Endothelial cell of umbilical vein (primary cell): ENCODE data around the gene DNAH10. TPM values are rescaled to one million over a fixed set of nuclear protein-coding genes. Genes with fewer than 3 reads are reported as not detected.

Experiments used
- BruUV-seq: library from RNA; stranded (reverse); fragments of 400-500 nt; replicated peaks from 2 replicates; lab custom pipeline; 2021; lab: Mats Ljungman, UMichigan
- CTCF ChIA-PET: fragments of 300-600, 350-600 bp; sonication (Branson Sonifier 250); formaldehyde crosslinking; loops from one replicate; lab custom pipeline; 2021; ENCODE audit warnings: antibody characterized with exemption, inconsistent platforms; lab: Charles Lee
- POLR2A ChIA-PET: fragments of 300-600, 350-600 bp; sonication (Branson Sonifier 250); formaldehyde crosslinking; loops from one replicate; lab custom pipeline; 2021; ENCODE audit warnings: antibody characterized with exemption, inconsistent platforms; lab: Charles Lee
- DNase-seq: peaks from one replicate; pipeline ENCODE4 v3.0.0-alpha.2; 2011; ENCODE audit warnings: low read depth, low spot score
- FAIRE-seq: peaks from 2 replicates; lab custom pipeline; 2011; peaks lifted over from hg19 to GRCh38; lab: Jason Lieb, UNC
- H2AFZ ChIP-seq: 2 replicates; pipeline ENCODE4 v1.6.0; 2012; ENCODE audit warnings: low read depth, low read length, control low read depth, inconsistent platforms
- H3K27ac ChIP-seq: 2 replicates; pipeline ENCODE4 v1.5.1; 2011; ENCODE audit warnings: low read depth, mild to moderate bottlenecking, control low read depth, low read length, moderate library complexity; ENCODE audit not compliant: insufficient read depth
- H3K27me3 ChIP-seq, 2 experiments: 2 replicates each; pipeline versions ENCODE4 v1.6.0 to v1.6.1; 2011; ENCODE audit warnings: low read length in 2 of 2, mixed read lengths in 1 of 2; ENCODE audit not compliant: control insufficient read depth in 2 of 2, insufficient read depth in 2 of 2
- H3K36me3 ChIP-seq, 2 experiments: 2 replicates in 1 of 2; 3 replicates in 1 of 2; pipeline ENCODE4 v1.5.1; 2011; ENCODE audit warnings: low read length in 2 of 2, mild to moderate bottlenecking in 1 of 2, moderate library complexity in 1 of 2; ENCODE audit not compliant: control insufficient read depth in 2 of 2, insufficient read depth in 2 of 2; ENCODE audit errors: extremely low read depth in 1 of 2
- H3K4me1 ChIP-seq: 3 replicates; pipeline ENCODE4 v1.5.1; 2011; ENCODE audit warnings: mild to moderate bottlenecking, low read length; ENCODE audit not compliant: control insufficient read depth, insufficient read depth; ENCODE audit errors: extremely low read depth
- H3K4me2 ChIP-seq: 2 replicates; pipeline ENCODE4 v1.6.1; 2011; ENCODE audit warnings: low read length, control low read depth, mixed read lengths; ENCODE audit not compliant: insufficient read depth
- H3K4me3 ChIP-seq, 3 experiments: fragments of 200-600 bp in 1 of 3; sonication (generic), shearing (Covaris generic) in 1 of 3; replicated peaks in 1 of 3; 2 replicates each; pipeline ENCODE4 v1.5.1; 2011 to 2016; ENCODE audit warnings: control low read depth in 3 of 3, low read length in 3 of 3, mild to moderate bottlenecking in 2 of 3, inconsistent platforms in 1 of 3, low read depth in 1 of 3, moderate library complexity in 1 of 3; ENCODE audit not compliant: insufficient read depth in 1 of 3
- H3K79me2 ChIP-seq: 2 replicates; pipeline ENCODE4 v1.6.0; 2012; ENCODE audit warnings: low read length, inconsistent platforms; ENCODE audit not compliant: control insufficient read depth, insufficient read depth
- H3K9ac ChIP-seq: replicated peaks from 2 replicates; pipeline ENCODE3; 2011; ENCODE audit warnings: low read length, control low read depth; ENCODE audit not compliant: insufficient read depth; ENCODE audit errors: extremely low read depth
- H3K9me1 ChIP-seq: replicated peaks from 3 replicates; pipeline ENCODE4 v1.6.0; 2011; ENCODE audit warnings: mild to moderate bottlenecking, low read length; ENCODE audit not compliant: control insufficient read depth, insufficient read depth; ENCODE audit errors: extremely low read depth
- H3K9me3 ChIP-seq: replicated peaks from 2 replicates; pipeline ENCODE4 v1.5.1; 2012; ENCODE audit warnings: low read length, inconsistent platforms; ENCODE audit not compliant: control insufficient read depth, insufficient read depth
- H4K20me1 ChIP-seq: replicated peaks from 2 replicates; pipeline ENCODE3; 2011; ENCODE audit warnings: mild to moderate bottlenecking, low read length; ENCODE audit not compliant: control insufficient read depth, insufficient read depth; ENCODE audit errors: extremely low read depth
- EZH2 ChIP-seq: IDR thresholded peaks from 2 replicates; pipeline ENCODE4 v1.6.1; 2012; ENCODE audit warnings: borderline replicate concordance, low read depth, mild to moderate bottlenecking, moderate library complexity, low read length, inconsistent platforms; ENCODE audit not compliant: severe bottlenecking
- FOS ChIP-seq: IDR thresholded peaks from 2 replicates; pipeline ENCODE4 v1.6.1; 2011; ENCODE audit warnings: mild to moderate bottlenecking, low read length, moderate library complexity, borderline replicate concordance; ENCODE audit not compliant: insufficient read depth
- GATA2 ChIP-seq: IDR thresholded peaks from 2 replicates; pipeline ENCODE4 v1.7.0; 2011; ENCODE audit warnings: low read depth, mild to moderate bottlenecking, moderate library complexity, mixed read lengths, low read length; ENCODE audit not compliant: insufficient read length, insufficient read depth
- JUN ChIP-seq: IDR thresholded peaks from 2 replicates; pipeline ENCODE4 v1.6.1; 2011; ENCODE audit warnings: borderline replicate concordance, low read depth; ENCODE audit not compliant: insufficient read length, insufficient read depth
- MYC ChIP-seq: IDR thresholded peaks from one replicate; pipeline ENCODE4 v1.6.1; 2011; ENCODE audit warnings: mild to moderate bottlenecking, low read depth, low read length
- POLR2A ChIP-seq: IDR thresholded peaks from 2 replicates; pipeline ENCODE4 v1.6.1; 2012; ENCODE audit warnings: low read depth, mild to moderate bottlenecking, control low read depth, low read length
- POLR2AphosphoS5 ChIP-seq: IDR thresholded peaks from 2 replicates; pipeline ENCODE4 v1.6.1; 2012; ENCODE audit warnings: low read depth, mild to moderate bottlenecking, control low read depth, low read length, moderate library complexity; ENCODE audit not compliant: insufficient read depth
- dilution Hi-C: fragments of 300-500 bp; cut with MboI; formaldehyde crosslinking; loops from one replicate; pipeline ENCODE4 v1.15.0; 2019; ENCODE audit warnings: low sequenced_read_pairs; ENCODE audit not compliant: extremely low pct_ligation_motif_present
- intact Hi-C: fragments of 100-400 bp; cut with micrococcal nuclease; formaldehyde crosslinking; loops from one replicate; pipeline ENCODE4 v1.10.0; 2022
- polyA plus RNA-seq, 4 experiments: library from polyadenylated mRNA; depleted of rRNA in 3 of 4; stranded (reverse) in 3 of 4; unstranded in 1 of 4; fragments of >200 nt; gene quantifications; 2 replicates each; pipeline versions ENCODE4 v1.2.1 to v1.2.3, GENCODE V29; 2011 to 2012; ENCODE audit warnings: missing spikeins in 1 of 4
- total RNA-seq: library from RNA; stranded (reverse); gene quantifications from 2 replicates; pipeline ENCODE4 v1.2.3, GENCODE V29; 2021
- TF ChIP-seq, protein P1 (sequence below): IDR thresholded peaks from 2 replicates; pipeline ENCODE4 v1.6.1; 2011; ENCODE audit not compliant: insufficient read depth, insufficient read length
- TF ChIP-seq, protein P2 (sequence below), 2 donors: IDR thresholded peaks; 1 replicate in 1 of 2; 2 replicates in 1 of 2; pipeline ENCODE4 v1.5.1; 2011; ENCODE audit warnings: low read length in 2 of 2, mild to moderate bottlenecking in 2 of 2, moderate library complexity in 2 of 2, control low read depth in 1 of 2, inconsistent platforms in 1 of 2, low read depth in 1 of 2; ENCODE audit not compliant: insufficient read depth in 1 of 2; ENCODE audit errors: extremely low read depth in 1 of 2

The DNAH10 gene
- total and polyA plus RNA-seq, 2 donors (not counting 3 experiments of a cell fraction or from before 2014, with no cell fraction given): 0.04 to 0.31 TPM

DNA sequence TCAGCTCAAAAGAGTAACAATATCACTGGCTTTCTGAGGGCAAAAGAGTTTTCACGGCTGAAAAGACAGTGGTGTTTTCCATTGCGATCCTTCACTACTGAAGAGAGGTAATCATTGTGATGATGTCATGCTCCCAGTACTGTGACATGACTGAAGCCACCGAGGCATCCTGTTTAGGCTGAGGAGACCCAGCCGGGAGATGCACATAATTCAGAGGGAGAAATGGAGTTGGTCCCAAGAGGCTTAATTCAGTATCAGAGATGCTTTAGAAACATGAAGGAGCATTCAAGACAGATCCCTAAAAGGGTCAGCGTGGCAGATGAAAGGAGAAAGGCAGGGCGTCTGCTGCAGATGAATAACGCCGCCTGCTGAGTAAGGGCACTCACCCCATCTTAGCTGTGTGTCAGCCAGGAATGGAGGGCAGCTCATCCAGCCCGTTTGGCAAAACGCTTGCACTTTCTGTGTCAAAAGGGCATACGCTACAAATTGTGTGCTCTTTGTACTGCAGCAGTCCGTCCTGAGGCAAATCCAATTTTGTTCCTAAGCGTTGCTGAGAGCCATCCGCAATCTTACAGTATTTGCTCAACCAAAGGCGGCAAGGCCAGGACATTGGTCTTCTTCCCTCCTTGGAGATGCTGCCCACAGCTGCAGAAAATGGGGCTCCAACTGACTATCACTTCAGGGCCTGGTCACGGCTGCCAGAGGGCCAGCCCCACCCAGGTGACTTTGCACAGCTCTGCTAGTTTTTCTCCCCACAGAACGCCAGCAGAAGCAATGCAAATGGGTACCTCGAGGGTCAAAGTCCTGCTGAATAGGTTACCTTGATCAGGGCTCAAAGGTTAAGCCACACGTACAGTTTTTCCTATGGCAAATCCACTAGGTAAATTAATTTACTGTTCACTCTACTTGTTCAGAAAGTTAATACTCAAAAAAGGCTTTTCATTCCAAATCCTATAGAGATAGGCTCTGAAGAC, 187.0 kb downstream of the DNAH10 start:
- ChIA-PET CTCF (interaction anchor here (1.4 kb wide), 1 partner anchor 44 kb away, joined by 3 read pairs; no protein-coding TSS in a partner anchor), POLR2A (no interaction called here)
- Histone ChIP-seq H3K4me3 (no peak overlapping the region), H3K9me3 (no peaks in the 10 kb centered on the region), H3K79me2 (no peaks in the 10 kb centered on the region), H3K36me3 (no peaks in the 10 kb centered on the region), H3K27me3 (no peaks in the 10 kb centered on the region), H3K9me1 (no peaks in the 10 kb centered on the region), H4K20me1 (peaks cover 2% of the 10 kb centered on the region), H2AFZ (no peak overlapping the region), H3K27ac (no peak overlapping the region), H3K4me1 (peaks cover 18% of the 10 kb centered on the region), H3K4me2 (no peak overlapping the region), H3K9ac (no peak overlapping the region)
- dilution Hi-C loops (no loop called here), intact Hi-C loops (no loop called here)
- TF ChIP-seq, protein P1, sequence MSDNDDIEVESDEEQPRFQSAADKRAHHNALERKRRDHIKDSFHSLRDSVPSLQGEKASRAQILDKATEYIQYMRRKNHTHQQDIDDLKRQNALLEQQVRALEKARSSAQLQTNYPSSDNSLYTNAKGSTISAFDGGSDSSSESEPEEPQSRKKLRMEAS: no peak
- TF ChIP-seq EZH2: no peak
- TF ChIP-seq FOS: no peak
- TF ChIP-seq MYC: no peak
- no peak for TF ChIP-seq GATA2
- BruUV-seq: no TSS peak
- DNase-seq (no peak), FAIRE-seq (no peak)

DNA sequence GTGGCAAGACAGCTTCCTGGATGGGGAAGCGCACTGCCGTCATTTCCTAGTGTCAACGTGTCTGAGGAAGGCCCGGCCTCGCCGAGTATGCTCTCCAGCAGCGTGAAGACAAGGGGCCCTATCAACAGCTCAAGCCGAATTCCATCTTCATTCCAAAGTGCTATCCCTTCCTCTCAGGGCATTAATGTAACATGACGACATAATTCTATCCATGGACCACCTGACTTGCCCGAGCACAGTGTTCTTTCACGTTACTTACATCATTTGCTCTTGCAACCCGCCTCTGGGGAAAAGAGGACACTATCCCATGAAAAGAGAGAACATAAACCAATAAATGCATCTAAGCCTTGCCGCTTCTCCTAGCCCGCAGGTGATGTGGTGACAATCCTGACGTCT, 187.7 kb downstream of the DNAH10 start:
- dilution Hi-C loops: no loop called here
- TF ChIP-seq GATA2 (no peak), EZH2 (no peak), POLR2A (no peak), MYC (no peak), FOS (no peak), POLR2AphosphoS5 (no peak), JUN (no peak)
- TF ChIP-seq, protein P2, sequence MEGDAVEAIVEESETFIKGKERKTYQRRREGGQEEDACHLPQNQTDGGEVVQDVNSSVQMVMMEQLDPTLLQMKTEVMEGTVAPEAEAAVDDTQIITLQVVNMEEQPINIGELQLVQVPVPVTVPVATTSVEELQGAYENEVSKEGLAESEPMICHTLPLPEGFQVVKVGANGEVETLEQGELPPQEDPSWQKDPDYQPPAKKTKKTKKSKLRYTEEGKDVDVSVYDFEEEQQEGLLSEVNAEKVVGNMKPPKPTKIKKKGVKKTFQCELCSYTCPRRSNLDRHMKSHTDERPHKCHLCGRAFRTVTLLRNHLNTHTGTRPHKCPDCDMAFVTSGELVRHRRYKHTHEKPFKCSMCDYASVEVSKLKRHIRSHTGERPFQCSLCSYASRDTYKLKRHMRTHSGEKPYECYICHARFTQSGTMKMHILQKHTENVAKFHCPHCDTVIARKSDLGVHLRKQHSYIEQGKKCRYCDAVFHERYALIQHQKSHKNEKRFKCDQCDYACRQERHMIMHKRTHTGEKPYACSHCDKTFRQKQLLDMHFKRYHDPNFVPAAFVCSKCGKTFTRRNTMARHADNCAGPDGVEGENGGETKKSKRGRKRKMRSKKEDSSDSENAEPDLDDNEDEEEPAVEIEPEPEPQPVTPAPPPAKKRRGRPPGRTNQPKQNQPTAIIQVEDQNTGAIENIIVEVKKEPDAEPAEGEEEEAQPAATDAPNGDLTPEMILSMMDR (IDR thresholded peaks at IDR 0.05; ENCODE audit: extremely low read depth in 1 of 2, insufficient read depth in 1 of 2, low read depth in 1 of 2, low read length in 2 of 2): no peak
- TF ChIP-seq, protein P1: no peak
- CTCF ChIA-PET: interaction anchor here (1.4 kb wide), 1 partner anchor 44 kb away, joined by 3 read pairs; no protein-coding TSS in a partner anchor
- H3K27me3 ChIP-seq: no peaks in the 10 kb centered on the region
- peaks cover 18% of the 10 kb centered on the region for H3K4me1 ChIP-seq
- H3K9ac ChIP-seq: no peak overlapping the region
- DNase-seq: no peak
- intact Hi-C loops: no loop called here
- H3K36me3 ChIP-seq: no peaks in the 10 kb centered on the region
- H3K27ac ChIP-seq: no peak overlapping the region
- peaks cover 2% of the 10 kb centered on the region for H4K20me1 ChIP-seq
- no peaks in the 10 kb centered on the region for H3K9me1 ChIP-seq
- H2AFZ ChIP-seq: no peak overlapping the region
- H3K4me3 ChIP-seq: no peak overlapping the region
- FAIRE-seq: no peak
- H3K79me2 ChIP-seq: no peaks in the 10 kb centered on the region
- H3K4me2 ChIP-seq: no peak overlapping the region
- POLR2A ChIA-PET: no interaction called here
- H3K9me3 ChIP-seq: no peaks in the 10 kb centered on the region
- BruUV-seq: no TSS peak
